GM18861 (cell line): ENCODE data around the gene OR6B1.
A peak's percentile ranks its signal among the peaks of the same experiment; 100 is the strongest.

Source experiments
- ATAC-seq: cut with Tn5 transposase; IDR thresholded peaks from one replicate; pipeline ENCODE4 v1.9.1; 2021; ENCODE audit not compliant: unreplicated experiment

OR6B1 gene

DNA sequence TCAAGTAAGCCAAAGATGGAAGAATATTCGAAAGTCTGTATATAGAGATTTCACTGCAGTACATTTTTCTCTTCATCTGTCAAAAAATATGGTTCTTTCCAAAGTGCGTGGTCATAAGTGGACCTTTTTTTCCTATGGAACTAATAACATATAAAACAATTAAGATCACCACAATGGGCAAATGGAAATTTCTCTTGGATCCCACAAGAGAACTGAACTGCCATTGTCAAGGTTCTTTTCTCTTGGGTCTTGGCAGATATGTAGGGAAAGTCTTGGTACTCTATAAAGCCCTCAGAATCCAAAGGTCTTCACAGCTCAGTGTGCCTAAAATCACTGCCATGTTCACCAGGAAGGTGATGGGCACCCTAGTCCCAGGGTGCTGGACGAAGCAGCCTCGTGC, at the start of gene OR6B1:
TSS of gene OR6B1 (plus strand) at position 301 of the 400 bp plus-strand sequence. CDS start 3,677 bp downstream, outside the sequence.
- ATAC-seq, result no peak

DNA sequence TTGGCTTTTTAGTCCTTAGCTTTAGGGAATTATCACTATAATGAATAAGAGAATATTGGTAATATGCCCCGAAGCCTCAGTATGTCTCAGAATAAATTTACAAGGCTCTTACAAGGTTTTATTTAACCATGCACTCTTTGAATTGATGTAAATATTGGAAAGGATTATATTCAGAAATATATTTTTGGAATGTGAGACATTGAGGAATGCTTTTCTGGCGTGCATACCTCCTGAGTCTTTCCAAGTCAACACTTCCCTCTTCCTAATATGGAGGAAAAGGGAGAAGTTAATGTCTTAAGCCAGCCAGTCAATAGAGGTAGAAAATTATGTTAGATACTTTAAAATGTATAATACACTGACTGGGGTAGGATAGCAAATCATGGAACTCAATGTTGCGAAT, 46.7 kb upstream of the OR6B1 start:
- no peak for ATAC-seq

DNA sequence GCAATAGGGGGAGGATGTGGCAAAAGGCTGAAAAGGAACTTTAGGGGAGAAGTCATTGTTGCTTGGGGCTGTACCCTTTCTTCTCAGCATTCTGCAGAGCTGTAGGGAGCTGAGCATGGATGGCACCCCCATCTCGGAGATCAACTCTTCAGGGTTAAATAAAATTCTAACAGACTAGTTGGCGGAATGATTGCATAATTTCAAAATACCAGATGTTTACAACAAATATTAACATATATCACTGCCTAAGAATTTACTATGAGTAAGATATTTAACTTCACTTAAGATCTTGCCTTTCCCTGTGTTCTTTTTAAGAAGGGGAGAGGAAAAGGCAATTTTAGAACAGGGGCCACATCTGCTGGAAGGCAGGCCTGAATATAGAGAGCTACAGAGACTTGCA, 46.0 kb upstream of the OR6B1 start:
- ATAC-seq, result no peak

DNA sequence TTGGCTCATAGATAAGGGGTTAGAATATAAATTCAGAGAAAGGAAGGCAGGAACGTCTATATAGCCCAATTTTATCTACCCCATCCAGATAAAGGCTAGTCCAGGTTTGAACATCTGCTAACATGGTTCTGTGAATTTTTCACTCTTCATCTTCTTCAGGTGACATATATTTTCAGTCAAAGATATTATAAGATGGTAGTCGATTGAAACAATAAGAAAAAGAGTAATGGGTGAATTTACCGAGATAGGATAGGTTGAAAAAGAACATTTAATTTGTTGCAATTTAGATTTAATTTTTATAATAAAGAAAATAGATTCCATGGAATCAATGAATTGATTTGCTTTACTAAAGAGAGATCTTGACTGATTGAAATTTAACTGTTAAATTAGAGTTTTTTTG, 45.6 kb upstream of the OR6B1 start, which contains the start of gene OR2F1:
TSS of gene OR2F1 (plus strand) at position 301 of the 400 bp plus-strand sequence. CDS start 5,127 bp downstream, outside the sequence.
- no peak for ATAC-seq

DNA sequence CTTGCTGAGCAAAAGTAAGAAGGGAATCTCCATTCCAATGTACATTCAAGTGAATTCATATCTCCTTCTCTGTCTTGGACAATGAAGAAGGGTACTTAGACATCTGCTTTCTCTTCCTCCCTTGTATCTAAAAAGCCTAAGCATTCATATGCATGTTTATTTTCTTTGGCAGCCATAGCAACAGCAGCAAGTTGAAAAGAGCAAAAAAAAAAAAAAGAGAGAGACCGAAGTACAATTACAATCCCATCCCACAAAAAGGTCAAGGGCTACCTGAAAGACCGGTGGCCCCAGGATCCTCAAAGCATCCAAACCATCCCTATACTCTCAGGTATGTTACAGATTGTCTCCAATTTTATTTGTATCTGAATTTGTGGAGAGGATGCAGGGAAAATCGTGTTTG, 41.3 kb upstream of the OR6B1 start:
- no peak for ATAC-seq

DNA sequence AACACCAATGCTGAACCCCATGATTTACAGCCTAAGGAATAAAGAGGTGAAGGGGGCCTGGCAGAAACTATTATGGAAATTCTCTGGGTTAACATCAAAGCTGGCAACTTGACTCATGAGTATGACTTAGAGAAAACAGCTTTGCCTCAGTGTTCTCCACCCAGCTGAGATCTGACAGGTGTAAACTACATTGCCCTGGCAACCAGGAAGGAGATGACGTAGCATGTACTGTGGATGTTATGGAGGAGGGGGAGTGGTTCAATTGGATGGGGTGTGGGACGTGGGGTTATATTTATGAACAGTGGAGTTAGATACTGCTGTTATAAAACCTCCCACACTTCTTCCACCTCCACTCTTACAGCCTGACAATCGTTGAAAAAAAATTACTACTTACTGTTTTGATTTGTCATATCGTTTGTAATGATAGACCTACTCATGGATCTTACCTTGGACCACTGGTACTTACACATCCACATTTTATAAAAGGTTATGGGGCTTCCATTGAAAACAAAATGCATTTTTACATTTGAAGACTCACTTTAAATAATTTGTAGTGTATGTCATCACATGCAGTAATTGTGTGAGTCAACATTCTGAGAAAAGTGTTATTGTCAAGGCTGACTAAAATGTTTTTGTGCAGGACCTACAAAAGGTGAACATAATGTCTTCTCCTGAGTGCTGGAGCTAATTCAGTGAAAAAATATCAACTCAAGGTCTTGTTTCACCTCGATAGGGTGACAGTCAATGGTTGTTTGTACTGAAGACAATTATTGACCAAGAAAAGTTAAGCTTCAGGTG, 39.1 kb upstream of the OR6B1 start:
- ATAC-seq, result no peak

DNA sequence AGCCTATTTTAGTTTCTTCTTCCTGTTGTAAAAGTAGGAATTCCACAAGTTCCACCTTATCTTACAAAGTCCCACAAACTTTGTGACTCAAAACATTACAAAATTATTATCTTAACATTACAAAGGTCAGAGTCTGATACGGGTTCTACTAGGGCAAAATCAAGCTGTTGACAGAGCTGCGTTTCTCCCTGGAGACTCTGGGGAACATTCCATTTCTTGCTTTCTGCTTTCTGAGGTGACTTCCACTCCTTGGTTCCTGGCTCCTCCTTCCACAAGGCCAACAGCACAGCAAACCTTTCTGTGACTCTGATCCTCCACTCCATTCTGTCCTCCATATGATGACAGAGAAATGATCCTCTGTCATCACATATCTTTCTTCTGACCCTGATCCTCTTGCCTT, 34.8 kb upstream of the OR6B1 start:
- ATAC-seq, result no peak

DNA sequence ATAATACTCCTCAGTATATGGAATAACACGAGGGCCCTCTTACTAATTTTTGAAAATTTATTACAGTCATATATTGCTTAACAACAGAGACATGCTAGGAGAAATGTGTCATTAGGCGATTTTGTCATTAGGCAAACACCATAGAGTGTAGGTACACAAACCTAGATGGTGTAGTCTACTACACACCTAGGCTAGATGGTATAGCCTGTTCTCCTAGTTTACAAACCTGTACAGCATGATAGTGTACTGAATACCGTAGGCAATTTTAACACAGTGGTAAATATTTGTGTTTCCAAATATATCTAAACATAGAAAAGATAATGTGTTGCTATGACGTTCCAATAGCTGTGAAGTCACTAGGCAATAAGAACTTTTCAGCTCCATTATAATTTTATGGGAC, 32.7 kb upstream of the OR6B1 start:
- ATAC-seq, result no peak

DNA sequence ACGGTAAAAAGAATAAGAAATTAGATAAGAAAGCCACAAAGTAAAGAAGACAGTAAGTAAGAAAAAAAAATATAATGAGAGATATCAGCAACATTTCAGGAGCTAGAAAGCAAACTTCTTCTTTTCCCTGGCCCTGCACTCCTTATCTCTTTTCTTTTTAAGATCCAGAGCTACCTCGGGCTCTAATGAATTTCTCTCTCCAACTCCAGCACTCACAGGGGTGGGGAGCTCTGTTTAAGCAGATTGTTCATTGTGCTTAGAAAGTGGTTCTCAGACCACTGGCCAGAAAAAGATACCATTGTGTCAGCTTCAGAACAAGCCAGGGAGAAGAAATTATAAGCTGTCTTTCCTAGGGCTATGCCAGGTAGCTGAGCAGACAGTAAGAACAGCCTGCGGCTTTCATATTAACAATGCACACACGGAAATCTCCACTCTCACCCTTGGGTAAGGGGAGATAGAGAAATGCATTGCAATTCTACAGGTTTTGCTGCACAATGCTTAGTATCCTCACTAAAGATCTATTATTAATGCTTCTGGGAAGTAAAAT, 26.2 kb upstream of the OR6B1 start:
- no peak for ATAC-seq

DNA sequence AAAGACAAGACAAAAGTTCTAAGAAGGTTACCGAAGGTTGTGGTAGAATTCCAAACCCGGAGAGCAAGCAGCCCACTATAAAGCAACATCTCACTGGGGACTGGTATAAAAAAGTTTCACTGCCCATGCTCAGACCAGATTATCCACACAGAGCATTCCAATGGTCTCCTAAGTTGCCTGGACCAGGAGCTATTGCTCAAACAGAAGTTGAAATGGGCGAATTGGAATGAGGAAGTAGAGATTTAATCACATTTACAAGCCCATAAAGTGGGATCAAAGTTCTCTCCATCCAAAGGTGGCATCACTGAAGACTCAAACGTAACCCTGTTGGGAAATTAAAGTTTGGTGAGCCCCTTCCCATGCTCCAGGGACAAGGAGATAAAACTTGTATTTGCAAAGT, 25.7 kb upstream of the OR6B1 start:
- ATAC-seq, result no peak

DNA sequence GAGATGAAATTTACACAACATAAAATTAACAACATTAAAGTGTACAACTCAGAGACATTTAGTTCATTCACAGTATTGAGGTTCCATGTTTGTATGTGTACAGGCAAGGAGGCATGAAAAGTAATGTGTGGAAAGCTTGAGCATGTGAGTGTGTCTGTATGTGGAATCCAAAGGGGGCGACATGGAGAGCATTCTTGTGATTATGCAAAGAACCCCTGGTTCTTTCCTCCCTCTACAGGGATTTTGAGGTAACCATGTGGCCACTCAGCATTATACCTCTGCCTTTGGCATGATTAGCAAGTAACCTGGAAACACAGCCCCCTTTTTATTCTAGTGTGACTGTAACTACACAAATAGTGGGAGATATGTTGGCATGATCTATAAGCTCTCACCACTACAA, 24.5 kb upstream of the OR6B1 start:
- ATAC-seq, result no peak

DNA sequence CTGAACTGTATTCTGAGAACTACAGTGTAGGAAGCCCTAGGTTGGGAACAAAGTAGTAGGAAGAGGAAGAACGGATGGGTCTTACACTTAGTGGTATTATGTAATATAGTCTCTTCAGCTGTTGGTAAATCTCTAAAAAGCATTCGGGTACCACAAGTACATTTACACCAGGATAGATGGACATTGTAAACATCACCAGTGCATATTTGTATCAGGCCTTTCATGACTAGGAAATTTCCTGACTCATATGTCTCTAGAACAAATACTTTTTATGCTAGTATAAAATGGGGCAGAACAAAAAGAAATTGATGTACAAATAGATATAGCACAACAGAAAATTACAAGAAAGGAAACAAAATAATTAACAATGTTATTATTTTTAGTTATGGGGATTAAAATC, 21.5 kb upstream of the OR6B1 start:
- ATAC-seq, result no peak

DNA sequence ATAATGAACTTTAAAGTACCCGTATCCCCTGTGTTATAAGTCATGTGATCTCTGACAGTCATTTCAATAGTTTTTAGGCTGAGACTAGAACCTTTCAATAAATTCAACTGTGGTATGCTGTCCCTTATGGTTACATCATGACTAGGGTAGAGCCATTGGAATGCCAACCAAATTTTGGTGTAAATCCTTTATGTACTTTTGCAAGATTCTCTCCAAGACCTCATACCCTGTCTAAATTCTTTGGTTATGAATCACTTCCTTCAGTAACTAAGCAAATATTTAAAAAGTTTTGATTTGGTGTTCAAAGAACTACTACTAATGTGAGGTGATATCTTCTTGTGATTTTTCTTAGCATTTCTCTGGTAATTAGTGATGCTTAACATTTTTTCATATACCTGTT, 20.8 kb upstream of the OR6B1 start:
- no peak for ATAC-seq

DNA sequence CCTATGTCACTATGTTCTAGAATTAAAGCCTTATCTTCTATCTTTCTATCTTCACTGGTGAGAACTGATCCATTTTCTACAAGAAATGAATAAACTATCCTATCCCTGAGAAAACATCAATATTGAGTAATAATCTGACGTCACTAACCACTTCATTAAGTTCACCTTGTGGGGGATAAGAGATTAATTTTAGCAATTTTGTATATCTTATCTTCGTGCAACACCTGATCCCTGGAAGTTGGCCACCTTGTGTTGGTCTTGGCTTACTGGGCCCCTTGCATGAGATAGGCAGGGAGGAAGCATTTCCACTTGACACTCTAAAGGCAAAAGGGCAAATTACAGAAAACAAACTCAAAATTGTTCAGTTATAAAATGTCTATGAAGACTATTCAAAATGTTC, 20.1 kb upstream of the OR6B1 start:
- ATAC-seq, result no peak

DNA sequence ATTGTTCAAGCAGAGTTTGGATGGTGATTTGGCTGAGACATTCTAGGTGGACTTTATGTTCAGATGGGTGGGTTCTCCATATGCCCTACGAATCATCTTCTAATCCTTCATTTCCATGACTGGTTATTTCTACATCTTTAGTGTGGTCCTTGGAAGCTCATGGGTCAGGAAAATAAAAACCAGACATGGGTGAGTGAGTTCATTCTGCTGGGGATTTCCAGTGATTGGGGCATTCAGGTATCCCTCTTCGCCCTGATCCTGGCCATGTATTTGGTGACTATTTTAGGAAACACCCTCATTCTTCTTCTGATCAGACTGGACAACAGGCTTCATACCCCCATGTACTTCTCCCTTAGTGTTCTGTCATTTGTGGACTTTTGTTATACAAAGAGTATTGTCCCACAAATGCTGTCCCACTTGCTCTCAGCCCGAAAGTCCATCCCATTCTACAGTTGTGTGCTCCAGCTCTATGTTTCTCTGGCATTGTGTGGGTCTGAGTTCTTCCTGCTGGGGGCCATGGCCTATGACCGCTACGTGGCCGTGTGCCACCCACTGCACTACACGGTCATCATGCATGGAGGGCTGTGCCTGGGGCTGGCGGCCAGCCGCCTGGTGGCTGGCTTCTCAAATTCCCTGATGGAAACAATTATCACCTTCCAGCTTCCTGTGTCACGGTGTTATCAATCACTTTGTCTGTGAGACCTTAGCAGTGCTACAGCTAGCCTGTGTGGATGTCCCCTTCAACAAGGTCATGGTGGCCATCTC, 19.2 kb upstream of the OR6B1 start:
- ATAC-seq, result no peak

DNA sequence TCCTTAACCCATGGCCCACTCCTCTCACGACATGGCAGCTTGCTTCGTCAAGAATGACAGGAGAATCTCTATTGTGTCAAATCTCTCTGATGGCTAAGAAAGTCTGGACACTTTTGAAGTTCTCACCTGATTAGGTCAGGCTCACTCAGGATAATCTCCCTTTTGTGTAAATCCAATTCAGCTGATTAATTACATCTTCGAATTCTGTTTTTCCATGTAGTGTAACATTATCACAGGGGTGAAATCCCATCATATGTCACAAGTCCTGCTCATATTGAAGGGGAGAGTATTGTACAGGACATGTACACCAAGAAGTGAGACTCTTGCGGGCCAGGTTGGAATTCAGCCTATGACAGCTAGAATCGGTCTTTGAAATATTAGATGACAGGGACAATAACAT, 16.2 kb upstream of the OR6B1 start:
- no peak for ATAC-seq

DNA sequence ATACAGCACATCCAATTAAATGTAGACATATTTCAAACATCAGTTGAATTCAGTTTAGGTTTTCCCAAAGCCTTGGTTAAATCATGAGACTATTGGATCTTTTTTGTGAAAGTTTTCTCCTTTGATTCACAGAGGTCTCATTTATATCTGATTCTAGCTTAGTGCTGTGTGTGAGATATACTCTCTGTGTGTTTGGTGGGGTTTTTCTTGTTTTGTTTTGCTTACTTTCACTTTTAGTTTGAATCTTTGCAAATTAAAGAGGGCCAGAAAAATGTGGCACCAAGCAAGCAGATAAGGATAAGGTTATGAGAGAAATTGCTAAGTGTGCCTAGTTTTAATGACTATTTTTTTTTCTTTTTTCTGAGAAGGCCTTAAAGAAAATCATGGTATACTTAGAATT, 12.6 kb upstream of the OR6B1 start:
- ATAC-seq, result peak; percentile 59

DNA sequence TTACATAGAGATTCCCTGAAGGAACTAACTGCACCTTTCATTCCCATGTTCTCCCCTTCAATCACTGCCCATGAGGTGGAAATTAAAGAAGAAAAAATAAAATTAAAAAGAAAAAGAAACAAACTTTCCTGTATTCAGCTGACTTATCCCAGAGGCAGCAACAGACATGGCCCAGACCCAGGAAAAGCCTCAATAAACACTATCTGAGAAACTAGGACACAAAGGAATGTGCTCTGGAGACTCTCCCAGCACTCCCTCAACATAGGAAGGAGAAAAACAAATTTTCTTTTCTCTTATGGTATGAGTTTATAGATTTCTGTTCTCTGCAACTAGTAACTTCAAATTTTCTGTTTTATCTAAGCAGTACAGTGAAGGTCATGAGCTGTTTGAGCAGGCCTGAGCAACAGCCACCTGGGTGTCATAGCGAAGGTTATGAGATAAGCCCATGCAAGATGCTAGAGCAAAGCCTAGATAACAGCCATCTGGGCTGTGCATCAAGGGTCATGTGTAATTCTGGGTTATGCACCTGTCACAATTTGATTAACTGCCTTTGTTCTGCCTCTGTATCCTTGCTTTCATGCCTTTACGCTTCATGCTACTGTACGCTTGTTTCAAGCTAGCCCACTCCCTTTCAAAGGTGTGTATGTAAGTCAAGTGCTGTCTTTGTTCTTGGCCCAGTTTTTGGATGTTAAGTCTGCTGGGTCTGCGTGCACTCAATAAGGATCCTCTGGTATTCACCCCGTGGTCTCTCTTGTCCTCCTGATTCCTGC, 11.0 kb upstream of the OR6B1 start:
- ATAC-seq, result no peak

DNA sequence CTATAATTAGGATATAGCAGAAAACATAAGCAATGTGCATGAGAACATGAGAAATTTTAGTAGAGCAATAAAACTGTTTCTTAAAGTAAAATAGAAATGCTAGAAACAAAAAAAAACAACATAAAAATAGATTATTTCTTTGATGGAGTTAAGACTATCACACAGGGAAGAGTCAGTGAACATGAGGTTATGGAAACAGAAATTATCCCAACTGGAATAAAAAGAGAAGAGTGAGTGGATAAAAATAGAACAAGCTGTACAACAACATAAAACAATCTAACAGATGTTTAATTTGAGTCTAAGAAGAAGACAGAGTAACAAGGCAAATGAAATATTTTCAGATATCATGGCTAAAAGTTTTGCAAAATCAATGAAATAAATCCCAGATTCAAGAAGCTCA, 7.5 kb upstream of the OR6B1 start:
- no peak for ATAC-seq

DNA sequence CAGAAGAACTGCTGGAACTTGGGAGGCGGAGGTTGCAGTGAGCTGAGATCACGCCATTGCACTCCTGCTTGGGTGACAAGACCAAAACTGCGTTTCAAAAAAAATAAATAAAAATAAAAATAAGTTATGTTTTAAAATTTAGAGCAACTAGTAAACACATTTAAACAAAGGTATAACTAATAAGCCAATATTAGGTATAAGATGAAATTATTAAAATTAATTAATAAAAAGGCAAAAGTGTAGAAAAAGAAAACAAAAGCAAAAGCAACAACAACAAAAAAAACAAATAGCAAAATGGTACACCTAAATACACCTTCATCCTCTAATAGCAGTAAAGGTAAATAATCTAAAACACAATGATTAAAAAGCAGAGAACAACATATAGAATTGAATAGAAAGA, 6.2 kb upstream of the OR6B1 start:
- ATAC-seq, result no peak

DNA sequence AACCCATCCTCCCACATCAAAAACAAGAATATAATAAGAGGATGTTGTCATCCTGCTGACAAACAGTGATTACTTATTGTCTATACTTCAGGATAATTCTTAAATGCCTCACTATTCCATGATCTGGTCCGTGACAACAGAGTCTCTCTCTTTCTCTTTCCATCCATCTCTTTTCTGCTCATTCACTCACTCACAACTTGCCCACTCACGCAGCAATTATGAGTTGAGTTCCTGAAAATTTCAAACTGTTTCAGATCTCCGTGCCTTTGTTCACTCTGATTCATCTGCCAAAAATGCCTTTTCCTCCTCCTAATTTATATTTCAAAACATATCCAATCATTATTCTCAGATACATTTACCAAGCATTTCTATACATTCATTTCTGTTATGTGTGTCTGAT, 1.4 kb downstream of the OR6B1 start:
- no peak for ATAC-seq
